Kidney (tissue), 14 donors: ENCODE results near the gene KCNA3. TPM values are rescaled to one million over a fixed set of nuclear protein-coding genes. Genes with fewer than 3 reads are reported as not detected.

Experiments
- DNase-seq, 5 donors: peaks; one replicate each; pipeline ENCODE4 v3.0.0-alpha.2; 2013 to 2020
- FAIRE-seq: peaks from 2 replicates; lab custom pipeline; 2012; peaks lifted over from hg19 to GRCh38; lab: Jason Lieb, UNC
- H3K27ac ChIP-seq, 2 donors: one replicate each; pipeline ENCODE4 v1.7.0; 2013; ENCODE audit warnings: low read depth in 2 of 2, low read length in 2 of 2, inconsistent platforms in 1 of 2
- H3K27me3 ChIP-seq: one replicate; pipeline ENCODE4 v1.7.1; 2013; ENCODE audit warnings: low read length, inconsistent platforms; ENCODE audit not compliant: control insufficient read depth, insufficient read depth
- H3K36me3 ChIP-seq, 3 donors: one replicate each; pipeline versions ENCODE4 v1.7.0 to v1.7.1; 2013; ENCODE audit warnings: low read length in 3 of 3, control low read depth in 1 of 3, inconsistent platforms in 1 of 3; ENCODE audit not compliant: insufficient read depth in 3 of 3, control insufficient read depth in 2 of 3
- H3K4me1 ChIP-seq, 3 donors: one replicate each; pipeline versions ENCODE4 v1.7.0 to v1.7.1; 2013; ENCODE audit warnings: low read length in 3 of 3, inconsistent platforms in 1 of 3, low read depth in 1 of 3; ENCODE audit not compliant: control insufficient read depth in 2 of 3, insufficient read depth in 2 of 3
- H3K4me3 ChIP-seq, 3 donors: one replicate each; pipeline versions ENCODE4 v1.7.0 to v1.8.1; 2013; ENCODE audit warnings: low read length in 3 of 3, control low read depth in 1 of 3, inconsistent platforms in 1 of 3
- H3K9ac ChIP-seq, 3 donors: one replicate each; pipeline versions ENCODE4 v1.7.0 to v1.7.1; 2013; ENCODE audit warnings: low read length in 3 of 3, control low read depth in 1 of 3, inconsistent platforms in 1 of 3
- H3K9me3 ChIP-seq, 3 donors: one replicate each; pipeline versions ENCODE4 v1.7.0 to v1.7.1; 2013; ENCODE audit warnings: low read length in 3 of 3, control low read depth in 1 of 3, inconsistent platforms in 1 of 3; ENCODE audit not compliant: control insufficient read depth in 2 of 3, insufficient read depth in 1 of 3
- CTCF ChIP-seq: IDR thresholded peaks from 3 replicates; pipeline ENCODE4 v1.5.1; 2012; ENCODE audit warnings: mild to moderate bottlenecking, moderate library complexity, borderline replicate concordance; ENCODE audit not compliant: insufficient read depth; ENCODE audit errors: extremely low read depth
- intact Hi-C: fragments of 100-400 bp; cut with DNase I; formaldehyde crosslinking; loops from one replicate; pipeline ENCODE4 v1.11.1; 2022
- polyA plus RNA-seq: library from polyadenylated mRNA; stranded (reverse); fragments of 350-450 nt; fragmentation: Illumina TruSeq; extraction: RNeasy Lipid Tissue Mini Kit (QIAGEN cat#74804); gene quantifications from one replicate; pipeline ENCODE4 v1.2.3, GENCODE V29; 2014; ENCODE audit warnings: low read depth, low replicate concordance; ENCODE audit not compliant: insufficient read depth
- total RNA-seq: library from RNA; stranded (reverse); fragmentation: NEBNext Ultra II Directional; extraction: Animal tissue kit (Norgen Biotek cat#: 25700); gene quantifications from one replicate; pipeline ENCODE4 v1.2.1, GENCODE V29; 2021
- donor health status: control.
- donor health status: control.
- donor health status: control.
- donor health status: control.
- donor health status: control.
- donor health status: DM: yes; HTN: yes; CAD: no.
- donor health status: Normal renal cell carcinoma (clear cell type).

KCNA3 gene
- total and polyA plus RNA-seq, 2 donors from 2014 or later: 6.7 TPM; not detected in 1

- intact Hi-C loops: no loop called here
- DNase-seq (peak in 2 of 5 donors; percentile 30 to 74), FAIRE-seq (no peak)
- Histone ChIP-seq H3K36me3 (no peaks in the 10 kb centered on the region), H3K4me3 (peak overlapping the region in 1 of 3 donors; percentile 21), H3K27me3 (peaks cover 37% of the 10 kb centered on the region), H3K9ac (no peak overlapping the region), H3K4me1 (no peaks in the 10 kb centered on the region), H3K27ac (peak overlapping the region in 1 of 2 donors; percentile 32), H3K9me3 (no peaks in the 10 kb centered on the region)
- no peak for TF ChIP-seq CTCF
Observed at GRCh38 chr1:110673805-110674336, 869 bp downstream of the KCNA3 start.

GRCh38 chr1:110673197-110673701 is 1.5 kb downstream of the KCNA3 start:
- no peak for DNase-seq
- H3K9ac ChIP-seq: no peak overlapping the region
- H3K27me3 ChIP-seq: peaks cover 37% of the 10 kb centered on the region
- no peak for FAIRE-seq
- H3K4me1 ChIP-seq: no peaks in the 10 kb centered on the region
- intact Hi-C loops: no loop called here
- H3K36me3 ChIP-seq: no peaks in the 10 kb centered on the region
- no peak for TF ChIP-seq CTCF
- no peaks in the 10 kb centered on the region for H3K9me3 ChIP-seq
- no peak overlapping the region for H3K4me3 ChIP-seq
- peak overlapping the region in 1 of 2 donors; percentile 32 for H3K27ac ChIP-seq

- no peak for TF ChIP-seq CTCF
- Histone ChIP-seq H3K4me1 (no peaks in the 10 kb centered on the region), H3K9ac (no peak overlapping the region), H3K4me3 (peak overlapping the region in 1 of 3 donors; percentile 38), H3K9me3 (no peaks in the 10 kb centered on the region), H3K27me3 (peaks cover 37% of the 10 kb centered on the region), H3K36me3 (no peaks in the 10 kb centered on the region), H3K27ac (no peak overlapping the region)
- FAIRE-seq (no peak), DNase-seq (no peak)
- intact Hi-C loops: no loop called here
Observed at GRCh38 chr1:110672753-110673108, 2.0 kb downstream of the KCNA3 start.
